Right renal pelvis (tissue), 4 donors: Measurements from ENCODE around the gene PHF19. TPM values are rescaled to one million over a fixed set of nuclear protein-coding genes. Genes with fewer than 3 reads are reported as not detected.

Experiments used
- DNase-seq, 4 donors: peaks; one replicate each; pipeline ENCODE4 v3.0.0-alpha.2; 2013; ENCODE audit warnings: low read depth in 4 of 4, low spot score in 3 of 4, missing footprints in 1 of 4
- polyA plus RNA-seq, 4 donors: library from polyadenylated mRNA; unstranded; fragments of 120-200 nt; gene quantifications; one replicate each; pipeline ENCODE4 v1.2.1, GENCODE V29; 2013; ENCODE audit not compliant: insufficient read length in 4 of 4

PHF19 gene
- polyA plus RNA-seq, 4 donors: 25.4 to 30.0 (median 28.7) TPM

- DNase-seq: no peak
Measured at GRCh38 chr9:120875195-120875565, 1.8 kb downstream of the PHF19 start.

DNA sequence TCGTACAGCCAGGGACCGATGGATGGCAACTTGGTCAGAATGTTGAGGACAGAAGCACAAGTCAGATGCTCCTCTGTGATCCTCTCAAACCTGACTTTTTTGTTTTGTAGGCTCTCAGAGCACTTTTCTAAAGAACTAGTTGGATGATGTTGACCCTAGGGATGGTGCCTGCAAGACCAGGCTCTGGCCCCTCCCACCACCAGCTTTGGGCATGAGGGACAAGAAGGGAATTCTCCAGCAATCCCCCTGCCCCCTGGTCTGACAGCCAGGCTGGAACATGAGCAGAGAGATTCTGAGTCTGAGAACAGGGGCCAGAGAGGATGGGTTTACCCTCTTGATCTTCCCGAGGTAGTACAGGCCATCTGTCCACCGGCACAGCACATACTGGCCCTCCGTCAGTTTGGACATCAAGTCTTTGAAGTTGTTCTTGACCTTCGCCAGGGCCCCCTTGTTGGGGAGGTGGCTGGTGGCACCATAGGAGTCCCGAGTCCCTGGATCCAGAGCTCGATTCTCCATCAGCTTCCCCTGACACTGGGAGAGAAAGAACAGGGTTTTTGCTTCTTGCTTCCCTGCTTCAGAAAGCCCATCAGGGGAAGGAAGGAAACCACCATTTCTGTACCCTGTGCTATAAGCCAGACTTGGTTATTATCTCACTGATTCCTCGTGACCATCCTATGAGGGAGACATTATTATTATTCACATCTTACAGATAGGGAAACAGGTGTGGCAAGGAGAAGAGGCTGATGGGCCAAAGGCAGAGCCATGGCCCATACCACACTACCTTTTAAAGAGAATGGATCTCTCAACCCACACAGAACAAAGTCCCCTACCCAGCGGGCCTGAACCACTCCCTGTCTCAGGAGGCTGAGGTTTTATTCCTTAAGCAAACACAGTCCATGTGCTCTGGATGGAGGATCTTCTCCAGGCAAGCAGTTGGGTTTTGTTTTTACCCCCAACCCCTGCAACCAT, 2.5 kb downstream of the PHF19 start:
- no peak for DNase-seq

DNA sequence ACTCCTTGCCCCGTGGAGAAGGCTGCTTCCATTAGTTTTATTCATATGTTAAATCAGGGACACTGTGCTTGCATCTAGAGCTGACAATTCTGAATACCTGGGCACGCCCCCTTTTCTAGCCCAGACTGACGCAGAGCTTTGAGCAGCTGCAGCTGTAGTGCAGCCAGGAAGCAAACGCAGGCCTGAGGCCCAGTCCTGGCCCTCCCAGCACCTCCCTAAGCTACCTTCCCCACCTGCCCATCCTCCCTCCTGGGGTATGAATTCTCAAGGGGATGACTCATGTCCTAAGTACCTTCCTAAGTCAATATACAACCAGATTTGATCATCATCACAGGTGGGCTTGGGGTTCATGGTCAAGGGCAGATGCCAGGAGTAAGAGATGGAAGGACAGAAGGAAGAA, 3.5 kb downstream of the PHF19 start:
- no peak for DNase-seq

- no peak for DNase-seq
Measured at GRCh38 chr9:120872791-120873502, 4.0 kb downstream of the PHF19 start.

DNA sequence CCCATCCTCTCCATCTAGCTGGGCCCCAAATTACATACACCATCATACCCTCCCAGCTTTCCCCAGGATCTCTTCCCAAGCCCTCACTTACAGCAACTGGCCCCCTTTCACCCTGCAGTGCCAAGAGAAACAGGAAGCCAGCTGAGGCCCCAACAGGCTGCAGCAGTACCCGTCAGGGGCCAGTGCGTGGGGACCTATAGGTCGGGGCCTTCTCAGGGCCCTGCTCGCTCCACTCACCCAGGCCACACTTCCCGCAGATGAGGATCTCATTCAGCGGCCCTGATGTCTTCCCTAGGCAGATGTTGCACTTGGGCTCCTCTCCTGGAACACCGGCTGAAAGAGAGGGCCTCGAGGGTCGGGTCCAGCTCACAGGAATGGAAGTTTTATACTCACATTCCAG, 6.8 kb downstream of the PHF19 start:
- no peak for DNase-seq

DNA sequence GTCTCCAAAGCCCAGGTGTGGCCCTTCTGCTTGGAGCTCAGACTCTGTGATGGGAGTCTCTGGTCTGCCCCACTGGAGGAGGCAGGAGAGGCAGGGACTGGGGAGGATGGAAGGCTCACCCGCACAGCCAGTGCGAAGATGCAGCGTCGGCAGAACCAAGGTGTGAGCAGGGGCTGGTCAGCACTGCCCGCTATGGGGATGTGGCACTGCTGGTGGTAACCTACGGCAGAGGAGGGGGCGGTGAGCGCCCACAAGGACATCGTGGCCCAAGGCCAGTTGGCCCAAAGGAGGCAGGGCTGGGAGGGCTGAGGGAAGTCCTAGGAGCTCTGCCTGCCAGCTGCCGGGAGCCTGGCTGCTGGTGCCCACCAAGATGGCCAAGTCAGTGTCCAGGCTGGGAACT, 7.3 kb downstream of the PHF19 start:
- no peak for DNase-seq

DNA sequence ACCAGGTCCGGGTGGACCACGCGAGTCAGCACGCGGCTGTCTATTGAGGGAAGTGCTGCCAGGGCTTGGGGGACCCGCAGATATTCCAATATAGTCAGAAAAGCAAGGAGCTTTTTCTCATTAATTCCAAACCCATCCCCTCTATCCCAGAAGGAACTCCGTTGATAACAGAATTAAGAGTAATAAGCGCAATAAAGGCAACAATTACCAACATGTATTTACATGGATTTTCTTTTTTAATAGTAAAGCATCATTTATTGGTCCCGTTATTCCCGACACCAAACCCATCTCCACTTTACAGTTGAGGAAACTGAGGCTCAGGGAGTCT, 7.7 kb downstream of the PHF19 start:
- DNase-seq: no peak

DNA sequence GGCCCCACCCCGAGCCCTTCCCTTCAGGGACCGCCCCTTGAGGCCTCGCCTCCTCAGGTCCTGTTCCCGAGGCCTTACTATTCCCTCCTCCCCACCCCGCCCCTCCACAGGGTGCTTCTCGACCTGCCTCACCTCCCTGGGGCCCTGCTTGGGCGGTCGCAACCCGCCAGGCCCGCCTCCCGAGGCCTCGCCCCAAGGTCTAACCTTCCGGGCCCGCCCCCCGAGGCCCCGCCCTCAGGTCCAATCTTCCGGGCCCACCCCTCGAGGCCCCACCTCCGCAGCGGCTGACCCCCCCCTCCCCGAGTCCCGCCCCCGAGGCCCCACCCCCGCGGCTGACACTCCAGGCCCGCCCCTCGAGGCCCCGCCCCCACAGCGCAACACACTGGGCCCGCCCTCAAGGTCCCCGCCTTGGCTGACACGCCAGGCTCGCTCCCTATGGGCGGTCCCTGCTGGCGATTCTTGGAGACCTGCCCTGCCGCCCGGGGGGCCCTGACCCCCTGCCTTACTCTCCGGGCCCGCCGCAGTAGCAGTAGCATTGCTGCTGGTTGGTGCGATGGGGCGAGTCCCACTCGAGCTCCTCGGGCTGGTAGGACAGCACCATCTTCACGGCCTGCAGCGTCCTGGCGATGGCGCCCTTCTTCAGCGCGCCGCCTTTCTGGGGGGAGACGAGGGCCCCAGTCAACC, 8.2 kb downstream of the PHF19 start:
- peak; percentile 78 to 83 (median 79) for DNase-seq

DNA sequence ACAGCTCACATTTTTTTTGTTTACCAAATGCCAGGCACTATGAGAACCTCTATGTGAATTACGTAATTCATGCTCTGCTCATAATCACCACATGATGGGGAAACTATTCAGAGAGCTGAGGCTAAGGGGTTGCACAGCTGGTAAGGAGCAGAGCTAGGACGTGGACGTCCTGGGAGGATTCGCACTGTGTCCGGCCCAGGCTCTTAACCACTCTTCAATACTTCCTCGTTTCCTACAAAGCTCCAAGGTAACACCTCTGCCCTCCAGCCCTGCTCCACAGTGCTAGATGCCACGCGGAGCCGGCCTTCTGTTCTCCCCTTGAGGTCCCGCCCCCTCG, 8.7 kb downstream of the PHF19 start:
- no peak for DNase-seq

DNA sequence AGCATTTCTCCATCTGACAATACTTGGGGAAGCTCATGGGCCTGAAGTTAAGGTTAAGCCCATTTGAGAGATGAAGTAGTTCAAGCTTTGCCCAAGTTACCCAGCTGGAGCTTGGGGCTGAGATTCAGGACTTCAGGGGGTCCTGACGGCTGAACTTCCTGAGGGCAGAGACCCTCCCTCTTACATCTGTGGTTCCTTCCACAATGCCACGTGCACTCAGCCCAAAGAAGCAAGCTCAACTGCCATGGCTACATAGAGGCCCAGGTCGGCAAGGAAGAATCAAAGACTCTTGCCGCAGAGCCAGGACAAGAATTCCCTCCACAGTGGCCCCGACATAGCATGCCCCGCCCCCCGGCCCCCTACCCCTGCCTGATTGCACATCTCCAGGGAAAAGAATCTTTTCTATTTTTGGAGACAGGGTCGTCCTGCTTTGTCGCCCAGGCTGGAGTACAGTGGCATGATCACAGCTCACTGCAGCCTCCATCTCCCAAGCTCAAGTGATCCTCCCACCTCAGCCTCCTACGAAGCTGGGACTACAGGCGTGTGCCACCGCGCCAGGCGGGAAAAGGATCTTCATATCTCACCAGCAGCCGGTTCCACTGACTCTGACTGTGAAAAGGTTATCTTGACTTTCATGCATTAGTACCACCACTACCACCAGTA, 9.2 kb downstream of the PHF19 start:
- DNase-seq: no peak

DNA sequence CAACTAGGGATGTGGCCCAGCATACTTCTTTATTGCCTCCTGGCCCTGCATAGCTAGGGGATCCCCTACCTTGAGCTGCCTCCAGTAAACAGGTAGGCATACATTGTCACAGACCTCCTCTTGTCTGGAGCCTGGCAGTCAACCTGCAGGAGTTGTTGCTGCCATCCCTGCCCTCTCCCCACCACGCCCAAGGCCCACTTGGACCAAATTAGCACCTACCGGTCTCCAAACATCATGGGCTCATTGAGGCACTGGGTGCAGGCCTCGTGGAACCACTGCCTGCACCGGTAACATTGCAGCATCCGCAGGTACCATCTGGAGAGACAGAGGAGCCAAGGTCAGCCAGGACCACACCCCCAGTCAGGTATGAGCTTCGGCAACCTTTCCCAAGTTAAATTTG, 10.3 kb downstream of the PHF19 start:
- DNase-seq: no peak

DNA sequence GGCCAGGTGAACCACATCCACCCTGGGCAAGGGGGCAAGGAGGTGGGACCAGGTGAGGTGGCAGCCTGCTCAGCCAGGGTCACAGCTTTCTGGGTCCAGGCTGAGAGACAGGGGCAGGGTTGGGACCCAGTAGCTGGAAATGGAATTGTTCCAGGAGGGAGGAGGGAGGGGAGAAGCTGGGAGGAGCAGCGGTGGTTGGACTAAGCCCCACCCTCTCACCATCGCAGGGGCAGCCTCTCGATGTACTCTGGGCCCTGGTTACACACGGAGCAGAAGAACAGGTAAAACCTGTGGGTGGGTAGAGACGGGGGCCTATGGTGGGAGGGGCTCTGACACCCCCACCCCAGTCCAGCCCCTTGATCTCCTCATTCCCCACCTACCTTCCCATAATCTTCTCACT, 11.2 kb downstream of the PHF19 start:
- no peak for DNase-seq

- no peak for DNase-seq
Measured at GRCh38 chr9:120865176-120865575, 11.8 kb downstream of the PHF19 start.

DNA sequence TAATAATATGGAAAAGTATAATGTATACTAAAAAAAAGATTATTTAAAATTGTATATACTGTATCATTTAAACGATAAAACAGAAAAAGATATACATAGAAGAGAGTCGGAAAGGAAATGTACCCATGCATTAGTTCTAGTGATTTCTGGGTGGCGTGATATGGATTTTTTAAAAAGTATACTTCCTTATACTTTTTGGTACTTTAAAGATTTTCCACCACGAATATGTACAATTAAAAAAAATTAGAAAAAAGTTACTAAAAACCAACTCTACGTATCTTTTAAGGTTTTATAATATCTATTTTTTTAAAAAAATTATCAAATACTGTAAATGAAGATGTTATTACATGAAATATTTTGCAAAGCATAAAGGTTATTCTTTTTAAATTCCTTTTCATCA, 12.3 kb downstream of the PHF19 start:
- no peak for DNase-seq

DNA sequence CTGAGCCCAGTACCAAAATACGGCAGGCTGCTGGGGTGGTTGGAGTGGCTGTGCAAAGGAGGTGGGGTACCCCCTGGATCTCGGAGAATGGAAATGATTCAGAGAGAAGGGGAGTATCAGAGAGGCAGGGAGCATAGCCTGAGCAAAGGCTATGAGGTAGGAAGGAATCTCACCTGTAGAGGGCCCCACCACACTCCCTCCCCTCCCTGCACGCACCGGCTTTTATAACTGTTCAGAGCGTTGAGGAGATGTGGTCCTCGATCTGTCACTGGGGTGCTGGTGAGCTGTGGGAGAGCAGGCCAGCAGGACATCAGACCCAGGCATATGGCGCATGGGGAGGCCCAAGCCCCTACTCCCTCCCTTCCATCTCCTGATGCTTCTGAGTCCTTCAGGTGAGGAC, 13.2 kb downstream of the PHF19 start:
- no peak for DNase-seq

DNA sequence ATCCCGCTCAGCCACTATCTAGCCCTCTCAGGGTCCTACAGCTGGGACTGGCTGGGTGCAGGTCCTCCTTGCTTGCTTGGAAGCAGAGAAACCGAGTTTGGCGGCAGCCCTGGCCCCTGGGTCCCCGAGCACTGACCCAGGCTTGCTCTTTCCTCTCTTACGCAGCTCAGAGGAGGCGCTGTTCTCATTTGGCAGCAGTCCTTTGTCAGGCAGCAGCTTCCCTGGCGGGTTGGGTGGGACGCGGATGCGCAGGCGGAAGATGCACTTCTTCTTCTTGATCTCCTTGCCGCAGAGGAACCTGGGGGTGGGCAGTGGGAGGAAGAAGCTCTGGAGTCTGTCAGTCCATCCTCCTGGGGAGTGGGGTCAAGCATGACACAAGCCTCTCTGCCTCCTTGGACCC, 14.5 kb downstream of the PHF19 start:
- no peak for DNase-seq

- no peak for DNase-seq
Measured at GRCh38 chr9:120861935-120862334, 15.1 kb downstream of the PHF19 start.

DNA sequence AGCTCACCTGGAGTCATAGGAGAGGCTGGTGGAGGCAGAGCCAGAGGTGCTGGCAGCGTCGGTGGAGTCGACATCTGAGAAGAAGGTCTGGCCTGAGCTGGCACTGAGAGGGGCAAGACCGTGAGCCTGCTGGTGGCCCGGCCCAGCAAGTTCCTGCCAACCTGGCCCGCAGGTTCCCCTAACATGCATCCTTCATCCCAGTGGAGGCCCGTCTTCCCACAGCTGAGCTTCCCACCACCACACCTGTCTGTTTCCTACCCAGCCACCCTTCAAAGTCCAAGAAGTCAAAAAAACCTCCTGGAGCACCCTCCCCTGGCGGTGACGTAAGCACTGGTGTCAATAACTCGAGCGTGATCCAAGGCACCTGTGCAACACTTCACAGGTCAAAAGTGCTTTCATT, 16.9 kb downstream of the PHF19 start:
- no peak for DNase-seq

DNA sequence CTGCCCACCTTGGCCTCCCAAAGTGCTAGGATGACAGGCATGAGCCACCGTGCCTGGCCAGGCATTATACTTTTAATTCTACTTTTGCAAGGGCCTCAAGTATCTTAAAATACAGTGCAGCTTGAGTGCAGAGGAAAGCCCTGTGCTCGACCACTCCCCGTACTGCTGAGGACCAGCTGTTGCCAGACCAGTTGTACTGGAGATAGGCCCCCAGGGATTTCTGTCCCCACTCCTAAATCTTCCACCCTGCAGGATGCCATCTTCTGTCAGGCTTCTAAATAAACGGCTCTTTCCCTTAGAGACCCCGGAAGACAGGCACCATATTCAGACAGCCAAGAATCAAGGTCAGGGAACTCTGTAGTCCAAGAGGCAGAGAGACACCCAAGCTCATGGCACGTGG, 17.6 kb downstream of the PHF19 start:
- DNase-seq: no peak

- no peak for DNase-seq
Measured at GRCh38 chr9:120857902-120858301, 19.1 kb downstream of the PHF19 start.

GRCh38 chr9:120857481-120857880, 19.5 kb downstream of the PHF19 start:
- no peak for DNase-seq
